GM18507 (cell line): ENCODE data around the gene SPRYD3.
"Not testable (repeated sequence)": the region's sequence is repeated elsewhere in the genome, so short reads cannot be mapped to it uniquely, and the experiment has no call there.

Experiments
- DNase-seq: peaks from one replicate; pipeline ENCODE4 v3.0.0; 2011; ENCODE audit warnings: low read depth; ENCODE audit not compliant: insufficient read length; ENCODE audit errors: extremely low spot score
- FAIRE-seq: peaks from 2 replicates; lab custom pipeline; 2011; peaks lifted over from hg19 to GRCh38; lab: Jason Lieb, UNC

SPRYD3 gene

DNA sequence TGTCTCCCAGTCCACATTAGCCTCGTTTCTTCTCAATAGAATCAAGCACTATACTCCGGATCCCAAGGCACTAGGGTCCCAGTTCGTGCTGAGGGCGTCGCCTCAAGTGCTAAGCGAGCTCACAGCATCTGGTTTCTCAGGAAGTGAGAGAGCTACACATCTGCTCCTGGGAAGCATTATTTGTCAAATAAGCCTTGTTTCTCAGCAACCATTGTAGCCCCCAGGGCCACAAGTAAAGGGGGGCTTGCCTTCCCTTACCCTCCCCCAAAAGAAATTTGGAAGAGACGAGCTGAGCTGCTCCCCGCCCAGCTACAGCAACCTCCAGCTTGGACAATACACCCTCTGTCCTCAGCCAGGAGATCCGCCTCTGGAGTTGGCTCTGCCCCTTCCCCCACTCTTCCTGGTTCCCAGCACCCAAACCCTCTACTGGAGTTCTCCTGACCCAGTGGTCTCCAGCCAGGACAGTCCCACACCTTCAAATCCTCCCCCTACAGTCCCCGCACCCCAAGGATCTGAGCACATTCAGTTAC is 35.1 kb downstream of the SPRYD3 start:
- DNase-seq (no peak), FAIRE-seq (no peak)

DNA sequence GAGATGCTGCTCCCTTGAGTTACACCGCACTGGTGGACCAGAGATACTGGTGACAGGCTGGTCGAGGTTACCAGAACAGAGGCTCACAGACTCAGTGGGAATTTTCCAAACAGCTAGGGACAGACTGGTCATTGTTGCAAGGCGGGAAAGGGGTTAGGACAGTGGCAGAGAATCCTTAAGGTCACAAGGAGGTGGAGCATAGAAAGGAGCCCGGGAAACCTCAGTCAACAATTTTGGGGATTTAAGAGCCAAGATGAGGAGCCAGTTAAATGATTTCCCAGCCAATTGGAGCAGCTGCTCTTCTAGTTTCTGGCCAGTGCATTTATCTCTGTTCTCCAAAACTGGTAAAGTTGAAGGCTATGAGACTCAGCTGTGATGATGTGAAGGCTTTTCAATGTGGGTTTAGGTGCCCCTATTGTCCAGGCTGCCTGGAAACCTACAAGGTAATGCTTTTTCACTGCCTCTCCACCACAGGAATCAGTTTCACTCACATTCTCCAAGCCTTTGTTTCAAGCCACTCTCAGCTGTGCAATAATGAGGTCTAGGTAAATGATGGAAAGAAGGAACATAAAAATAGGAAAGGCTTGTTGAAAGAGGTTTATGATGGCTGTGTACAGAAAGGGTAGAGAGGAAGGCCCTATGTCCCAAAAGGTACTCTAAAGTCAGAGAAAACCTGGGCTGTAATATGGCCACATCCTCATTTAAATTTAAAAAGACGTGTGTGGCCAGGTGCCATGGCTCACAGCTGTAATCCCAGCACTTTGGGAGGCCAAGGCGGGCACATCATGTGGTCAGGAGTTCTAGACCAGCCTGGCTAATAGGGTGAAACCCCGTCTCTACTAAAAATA is 36.4 kb downstream of the SPRYD3 start:
- DNase-seq (no peak), FAIRE-seq (no peak)

DNA sequence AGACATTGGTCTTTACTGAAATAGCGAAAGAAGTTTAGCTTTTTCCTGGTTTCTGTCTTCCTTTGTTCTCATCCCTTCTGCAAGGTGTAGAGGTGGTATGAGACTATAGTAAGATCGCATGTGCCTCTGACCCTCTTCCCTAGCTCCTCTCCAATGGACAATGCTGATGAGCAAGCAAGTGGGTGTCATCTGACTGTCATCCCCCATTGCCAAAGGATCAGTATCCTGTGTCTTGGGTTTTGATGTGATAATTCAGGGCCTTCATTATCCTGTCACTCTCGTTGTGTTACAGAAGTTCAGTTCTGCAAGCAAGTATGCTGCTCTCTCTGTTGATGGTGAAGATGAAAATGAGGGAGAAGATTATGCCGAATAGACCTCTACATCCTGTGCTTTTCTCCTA is 39.3 kb downstream of the SPRYD3 start:
- FAIRE-seq (no peak), DNase-seq (no peak)

DNA sequence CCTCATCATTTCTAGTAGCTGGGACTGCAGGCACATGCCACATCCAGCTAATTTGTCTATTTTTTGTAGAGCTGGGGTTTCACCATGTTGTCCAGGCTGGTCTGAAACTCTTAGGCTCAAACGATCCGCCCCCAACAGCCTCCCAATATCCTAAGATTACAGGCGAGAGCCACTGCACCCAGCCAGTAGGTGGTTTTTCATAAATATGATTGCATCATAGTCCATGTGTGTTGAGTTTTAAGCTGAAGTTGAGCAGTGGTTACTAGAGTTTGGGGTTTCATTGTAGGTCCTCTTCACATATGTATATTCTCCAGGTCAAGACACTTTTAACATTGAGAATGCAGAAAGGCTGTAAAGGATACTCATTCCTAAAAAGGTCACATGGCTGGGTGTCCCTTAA is 42.4 kb downstream of the SPRYD3 start:
- DNase-seq (no peak), FAIRE-seq (no peak)

DNA sequence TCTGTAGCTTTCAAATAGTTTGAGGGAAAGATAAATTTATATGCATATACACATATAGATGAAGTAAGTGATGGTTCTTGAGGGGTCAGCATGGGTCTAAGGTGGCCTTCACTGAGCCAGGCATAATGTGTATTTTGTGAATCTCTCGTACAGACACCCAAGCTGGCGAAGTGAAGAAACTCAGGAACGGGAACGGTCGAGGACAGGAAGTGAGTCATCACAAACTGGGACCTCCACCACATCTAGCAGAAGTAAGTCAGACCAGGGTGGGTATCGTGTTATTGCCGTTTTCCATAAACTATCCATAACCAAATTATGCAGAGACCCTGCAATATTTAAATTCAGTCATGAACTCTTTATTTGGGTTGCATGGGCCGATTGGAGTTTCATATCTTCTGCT is 44.7 kb downstream of the SPRYD3 start:
- FAIRE-seq, result no peak
- no peak for DNase-seq

DNA sequence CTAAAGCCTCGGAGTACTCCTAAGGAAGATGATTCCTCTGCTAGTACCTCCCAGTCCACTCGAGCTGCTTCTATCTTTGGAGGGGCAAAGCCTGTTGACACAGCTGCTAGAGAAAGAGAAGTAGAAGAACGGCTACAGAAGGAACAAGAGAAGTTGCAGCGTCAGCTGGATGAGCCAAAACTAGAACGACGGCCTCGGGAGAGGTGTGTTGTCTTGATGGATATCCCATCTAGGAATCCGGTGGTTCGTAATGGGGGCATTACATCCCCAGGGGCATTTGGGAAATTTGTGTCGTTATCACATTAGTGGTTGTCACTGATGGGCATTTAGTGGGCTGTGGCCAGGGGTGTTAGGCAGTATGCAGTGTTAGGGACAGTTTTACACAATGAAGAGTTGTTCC is 45.4 kb downstream of the SPRYD3 start:
- FAIRE-seq, DNase-seq: not testable (repeated sequence)

DNA sequence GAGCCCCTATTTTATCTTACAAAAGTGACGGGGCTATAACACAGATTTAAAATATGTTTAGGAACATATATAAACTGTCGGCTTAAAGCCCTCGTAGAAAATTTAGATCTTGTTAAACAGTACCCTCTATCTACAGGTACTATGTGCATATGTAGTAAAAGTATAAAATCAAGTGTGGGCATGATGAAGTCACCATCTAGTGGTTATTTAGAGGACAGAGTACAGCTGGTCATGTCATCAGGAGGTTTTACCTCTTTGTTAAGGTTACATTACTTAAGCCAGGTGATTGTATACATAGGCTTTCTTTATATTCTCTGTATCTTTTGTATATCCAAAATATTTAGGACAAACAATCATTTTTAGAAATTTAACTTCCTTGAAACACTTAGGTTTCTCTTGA is 47.6 kb downstream of the SPRYD3 start:
- no peak for FAIRE-seq
- DNase-seq, result no peak

DNA sequence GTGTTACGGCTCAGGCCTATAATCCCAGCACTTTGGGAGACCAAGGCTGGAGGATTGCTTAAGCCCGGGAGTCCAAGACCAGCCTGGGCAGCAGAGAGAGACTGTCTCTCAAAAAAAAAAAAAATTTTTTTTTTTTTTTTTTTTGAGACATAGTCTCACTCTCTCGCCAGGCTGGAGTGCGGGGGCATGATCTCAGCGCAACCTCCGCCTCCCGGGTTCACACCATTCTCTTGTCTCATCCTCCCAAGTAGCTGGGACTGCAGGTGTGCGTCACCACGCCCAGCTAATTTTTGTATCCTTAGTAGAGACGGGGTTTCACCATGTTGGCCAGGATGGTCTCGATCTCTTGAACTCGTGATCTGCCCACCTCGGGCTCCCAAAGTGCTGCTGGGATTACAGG is 52.2 kb downstream of the SPRYD3 start:
- FAIRE-seq, DNase-seq: not testable (repeated sequence)

DNA sequence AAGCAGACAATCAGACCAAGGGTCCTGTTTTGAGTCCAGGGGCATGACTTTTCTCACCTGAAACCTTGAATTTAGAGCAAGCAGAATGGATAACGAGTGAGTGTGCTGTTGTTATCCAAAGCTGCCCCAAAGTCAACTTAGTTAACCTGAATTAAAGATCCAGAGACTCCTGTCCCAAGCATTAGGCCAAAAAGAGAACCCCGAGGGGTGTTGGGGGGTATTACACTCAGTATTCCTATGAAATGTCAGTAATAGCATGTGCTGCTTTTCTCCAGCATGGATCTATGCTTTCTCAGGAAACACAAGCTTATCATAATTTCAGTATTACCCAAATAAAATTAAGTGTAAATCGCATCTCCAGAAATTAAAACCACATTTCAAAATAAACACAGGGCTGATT is 53.9 kb downstream of the SPRYD3 start:
- no peak for FAIRE-seq
- DNase-seq, result no peak

DNA sequence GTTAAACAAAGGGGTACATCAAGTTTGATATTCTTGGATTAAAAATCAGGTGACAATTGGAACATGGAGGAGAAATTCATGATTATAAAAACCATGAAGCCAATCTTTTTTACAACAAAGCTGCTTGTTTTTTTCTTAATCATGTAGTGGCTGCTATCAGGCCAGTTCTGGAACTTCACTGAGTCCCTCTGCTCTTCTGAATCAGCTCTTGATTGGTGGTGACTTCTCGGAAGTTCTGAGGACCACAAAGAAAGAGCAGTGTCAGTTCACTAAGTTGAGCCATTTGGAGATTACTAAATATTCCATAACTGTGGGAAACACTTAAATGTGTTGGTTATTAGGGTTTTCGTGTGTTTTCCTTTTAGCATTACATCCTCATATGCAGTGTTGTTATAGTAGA is 64.5 kb downstream of the SPRYD3 start:
- DNase-seq (no peak), FAIRE-seq (no peak)
